ENCODE results near the gene SYNE1.

- TF ChIP-seq CTCF (IDR thresholded peaks at IDR 0.05) (no peak), POLR2A (IDR thresholded peaks at IDR 0.05) (no peak)
Observed at GRCh38 chr6:152452639-152453038, 184.5 kb downstream of the SYNE1 start.
